GM12892 (cell line): Measurements from ENCODE around the gene CUTC.

ENCODE experiments used
- POLR2A ChIP-seq: IDR thresholded peaks from 2 replicates; pipeline ENCODE4 v1.6.1; 2011; ENCODE audit warnings: low read depth, low read length, control low read depth
- TAF1 ChIP-seq: IDR thresholded peaks from 2 replicates; pipeline ENCODE4 v1.6.1; 2011; ENCODE audit warnings: low read depth, mild to moderate bottlenecking, control low read depth, low read length, borderline replicate concordance

- TF ChIP-seq POLR2A (no peak), TAF1 (no peak)
Measured at GRCh38 chr10:99730026-99730425, 2.0 kb upstream of the CUTC start.
